ENCODE results near the gene TTLL6.
"Not testable (repeated sequence)": the region's sequence is repeated elsewhere in the genome, so short reads cannot be mapped to it uniquely, and the experiment has no call there.

Gene TTLL6

GRCh38 chr17:48815311-48815710 is 1.7 kb downstream of the TTLL6 start:
- DNase-seq (ENCODE audit: low read depth) = no peak

DNA sequence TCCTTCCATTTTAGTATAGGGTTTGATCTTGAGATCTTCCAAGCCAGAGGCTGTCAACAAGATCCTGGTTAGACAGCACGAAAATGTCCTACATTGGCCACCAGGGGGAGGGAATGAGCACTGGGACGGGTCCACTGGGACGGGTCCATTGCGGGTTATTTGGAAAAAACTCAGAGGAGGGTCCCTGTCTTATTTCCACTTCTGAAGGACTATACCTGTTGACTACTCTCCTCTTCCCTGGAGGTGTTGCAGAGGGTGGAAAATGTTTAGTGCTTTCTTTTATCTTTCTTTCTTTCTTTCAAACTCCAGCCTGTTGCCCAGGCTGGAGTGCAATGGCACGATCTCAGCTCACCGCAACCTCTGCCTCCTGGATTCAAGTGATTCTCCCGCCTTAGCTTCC is 2.5 kb downstream of the TTLL6 start:
- peak; percentile 49 for DNase-seq (ENCODE audit: low read depth)

- no peak for DNase-seq (ENCODE audit: low read depth)
These were observed 5.0 kb downstream of the TTLL6 start for GRCh38 chr17:48812001-48812400.

DNA sequence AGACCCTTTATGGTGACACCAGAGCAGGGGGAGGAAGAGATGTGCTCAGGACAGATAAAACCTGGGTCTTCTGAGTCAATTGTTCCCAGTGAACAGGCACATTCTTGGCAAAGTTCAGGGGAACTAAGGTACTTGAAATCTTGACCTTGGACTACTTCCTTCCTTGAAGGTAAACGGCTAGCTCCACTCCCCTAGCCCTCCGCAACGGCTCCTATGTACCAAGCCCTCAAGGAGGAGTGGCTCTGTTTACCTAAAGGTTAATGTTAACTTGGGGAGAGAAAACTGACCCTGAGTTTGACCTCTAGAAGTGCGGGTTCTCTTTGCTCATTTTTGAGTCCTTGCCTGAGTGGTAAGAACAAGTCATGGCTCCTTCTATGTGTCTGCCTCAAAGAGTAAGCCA is 7.8 kb downstream of the TTLL6 start:
- no peak for DNase-seq (ENCODE audit: low read depth)

- DNase-seq (ENCODE audit: low read depth) = peak; percentile 39
These were observed 12.1 kb downstream of the TTLL6 start for GRCh38 chr17:48804936-48805411.

GRCh38 chr17:48800626-48801217 is 16.3 kb downstream of the TTLL6 start:
- DNase-seq (ENCODE audit: low read depth) = no peak

GRCh38 chr17:48799069-48799723 is 17.8 kb downstream of the TTLL6 start:
- no peak for DNase-seq (ENCODE audit: low read depth)

- not testable (repeated sequence) for DNase-seq (ENCODE audit: low read depth)
These were observed 20.9 kb downstream of the TTLL6 start for GRCh38 chr17:48796163-48796522.

DNA sequence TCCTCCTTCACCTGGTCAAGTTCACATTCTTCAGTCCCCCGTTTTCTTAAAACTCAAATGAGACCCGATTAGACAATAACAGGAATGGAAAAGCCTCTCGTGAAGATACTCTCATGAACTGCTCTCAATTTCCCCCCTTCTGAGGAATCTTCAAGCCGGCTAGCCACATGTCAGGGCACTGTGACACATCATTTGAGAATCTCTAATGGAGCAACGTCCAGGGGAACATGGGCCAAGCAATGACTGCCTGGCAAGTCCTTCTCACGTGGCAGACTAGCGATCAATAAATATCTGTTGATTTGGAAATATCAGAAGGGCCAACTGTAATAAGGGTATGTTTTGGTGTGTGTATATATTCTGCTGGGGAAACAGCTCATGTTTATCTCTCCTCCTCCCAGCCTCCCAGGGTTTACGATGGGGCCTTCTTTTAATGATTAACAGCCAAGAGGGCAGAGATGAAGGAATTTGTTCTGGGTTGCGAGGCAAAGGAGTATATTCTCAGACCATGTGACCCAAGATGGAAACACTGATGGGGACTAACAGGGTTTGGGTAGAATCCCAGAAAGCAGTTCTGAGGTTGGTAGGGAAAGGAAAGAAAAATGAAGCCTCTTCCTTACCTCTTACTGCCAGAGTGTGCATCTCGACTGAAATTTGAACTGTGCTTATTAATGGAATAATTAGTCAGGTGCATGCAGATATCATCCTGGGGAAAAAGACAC is 21.4 kb downstream of the TTLL6 start:
- no peak for DNase-seq (ENCODE audit: low read depth)

GRCh38 chr17:48792033-48792798 is 24.8 kb downstream of the TTLL6 start:
- no peak for DNase-seq (ENCODE audit: low read depth)

DNA sequence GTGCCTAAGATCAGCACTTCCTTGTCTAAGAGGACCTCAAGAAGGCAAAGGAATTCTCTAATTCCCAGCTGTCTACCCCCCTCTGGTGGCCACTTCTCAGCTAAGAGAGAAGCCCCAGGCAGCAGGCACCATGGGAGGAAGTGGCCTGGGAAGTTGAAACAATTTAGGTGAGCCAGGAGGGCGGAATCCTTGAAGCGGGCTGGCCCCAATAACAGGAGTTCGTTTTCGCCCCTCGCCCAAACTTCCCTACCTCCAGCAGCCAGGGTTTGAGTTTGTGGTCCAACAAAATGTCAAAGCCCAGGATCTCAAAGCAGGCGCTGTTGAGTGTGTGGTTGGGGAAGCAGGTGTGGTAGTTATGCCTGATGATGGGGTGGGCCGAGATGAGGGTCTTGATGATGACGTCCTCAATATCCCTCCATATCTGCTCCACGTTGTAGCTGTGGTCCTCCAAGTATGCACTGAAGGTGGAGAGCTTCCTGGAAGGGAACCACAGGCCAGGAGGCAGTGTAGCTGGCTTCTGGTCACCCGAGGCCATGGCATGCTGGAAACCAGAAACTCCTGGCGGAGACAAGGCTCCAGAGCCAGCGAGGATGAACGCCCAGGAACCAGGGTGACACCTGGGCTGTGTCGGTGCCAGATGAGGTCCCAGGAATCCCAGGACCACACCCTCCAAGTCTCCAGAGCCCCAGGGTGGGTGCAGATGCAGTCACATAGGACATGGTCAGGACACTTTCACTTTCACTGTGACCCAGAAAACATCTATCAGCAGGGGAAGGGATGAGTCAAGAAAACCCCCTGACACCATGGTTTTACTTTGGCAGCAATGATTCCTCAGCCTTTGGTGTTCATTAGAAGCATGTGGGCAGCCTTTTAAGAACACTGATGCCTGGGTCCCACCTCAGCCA is 25.6 kb downstream of the TTLL6 start:
- no peak for DNase-seq (ENCODE audit: low read depth)

GRCh38 chr17:48790607-48791127 is 26.4 kb downstream of the TTLL6 start:
- DNase-seq (ENCODE audit: low read depth) = no peak

DNA sequence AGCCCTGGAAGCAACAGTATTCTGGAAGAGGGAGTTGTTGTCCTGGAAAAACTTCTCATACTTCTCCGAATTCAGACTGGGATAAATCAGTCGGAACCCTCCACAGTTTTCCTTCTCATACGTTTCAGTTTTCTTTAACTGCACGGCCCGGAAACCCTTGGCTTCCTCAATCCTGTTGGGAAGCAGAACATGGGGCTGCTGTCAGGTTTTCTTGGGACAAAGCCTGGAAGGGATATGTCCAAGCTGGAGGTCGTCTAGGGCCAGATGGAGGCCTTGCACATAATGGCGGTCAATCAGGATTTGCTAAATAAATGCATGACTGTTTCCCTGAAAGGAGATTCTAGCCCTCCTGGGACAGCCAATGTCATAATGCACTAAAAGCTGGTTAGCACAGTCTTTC is 29.2 kb downstream of the TTLL6 start:
- DNase-seq (ENCODE audit: low read depth) = no peak

DNA sequence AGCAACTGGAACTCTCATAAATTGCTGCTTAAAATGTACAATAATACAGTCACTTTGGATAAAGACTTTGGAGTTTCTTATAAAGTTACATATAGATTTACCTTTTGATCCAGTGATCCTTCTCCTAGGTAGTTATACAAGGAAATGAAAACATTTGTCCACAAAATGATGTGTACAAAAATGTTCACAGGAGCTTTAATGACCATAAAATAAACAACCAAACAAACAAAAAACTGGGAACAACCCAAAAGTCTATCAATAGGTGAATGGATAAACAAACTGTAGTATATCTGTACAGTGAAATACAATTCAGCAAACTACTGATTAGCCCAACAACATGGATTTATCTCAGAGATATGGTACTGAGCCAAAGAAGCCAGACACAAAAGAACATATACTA is 37.6 kb downstream of the TTLL6 start:
- no peak for DNase-seq (ENCODE audit: low read depth)

GRCh38 chr17:48776602-48777001 is 40.4 kb downstream of the TTLL6 start:
- DNase-seq (ENCODE audit: low read depth) = no peak

DNA sequence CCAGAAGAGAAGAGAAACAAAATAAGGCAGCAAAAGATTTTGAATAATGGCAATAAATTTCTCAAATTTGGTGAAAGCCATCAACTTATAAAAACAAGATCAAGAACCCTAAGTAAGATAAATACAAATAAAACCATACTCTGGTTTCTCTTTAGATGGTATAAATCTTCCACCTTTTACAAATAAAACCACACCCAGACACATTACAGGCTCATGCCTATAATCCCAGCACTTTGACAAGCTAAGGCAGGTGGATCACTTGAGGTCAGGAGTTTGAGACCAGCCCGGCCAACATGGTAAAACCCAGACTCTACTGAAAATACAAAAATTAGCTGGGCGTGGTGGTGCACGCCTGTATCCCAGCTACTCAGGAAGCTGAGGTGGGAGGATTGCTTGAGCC is 43.8 kb downstream of the TTLL6 start:
- no peak for DNase-seq (ENCODE audit: low read depth)

DNA sequence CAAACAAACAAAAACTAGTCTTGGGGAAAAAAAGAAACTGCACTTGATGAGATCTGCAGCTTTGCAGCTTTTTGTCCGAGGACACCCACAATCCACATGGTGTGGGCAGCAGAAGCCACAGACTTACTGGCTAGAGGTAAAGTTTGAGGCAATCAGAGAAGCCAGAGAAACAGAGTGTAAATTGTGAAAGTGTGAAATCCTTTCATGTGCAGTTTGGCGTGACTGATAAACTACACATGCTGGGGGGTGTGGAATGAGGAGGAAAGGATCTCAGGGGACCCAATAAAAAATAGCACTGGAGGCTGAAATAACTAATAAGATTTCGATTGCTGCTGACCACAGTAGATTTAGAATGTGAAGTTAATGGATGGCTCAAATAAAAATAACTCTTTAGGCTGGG is 46.1 kb downstream of the TTLL6 start:
- no peak for DNase-seq (ENCODE audit: low read depth)

- no peak for DNase-seq (ENCODE audit: low read depth)
These were observed 47.9 kb downstream of the TTLL6 start for GRCh38 chr17:48769009-48769675.

- no peak for DNase-seq (ENCODE audit: low read depth)
These were observed 49.7 kb downstream of the TTLL6 start for GRCh38 chr17:48767263-48767774.

DNA sequence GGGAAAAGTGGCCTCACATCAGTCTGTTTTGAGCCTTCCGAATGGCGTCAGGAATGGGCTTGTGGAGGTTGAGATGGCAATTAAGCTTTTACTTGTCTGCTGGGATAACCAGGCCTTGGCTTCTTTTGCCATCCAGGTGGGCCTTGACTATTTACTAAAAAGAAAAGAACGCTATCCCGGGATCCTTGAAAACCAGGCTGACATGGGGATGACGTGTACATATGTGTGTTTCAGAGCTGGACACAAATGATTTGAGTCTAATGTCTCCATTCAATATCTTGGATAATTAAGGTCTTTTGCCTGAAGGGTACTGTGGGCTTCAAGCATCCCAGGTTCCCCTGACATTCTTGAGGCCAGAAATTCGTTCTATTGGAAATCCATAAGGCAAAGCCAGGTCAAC is 55.9 kb downstream of the TTLL6 start:
- no peak for DNase-seq (ENCODE audit: low read depth)

- no peak for DNase-seq (ENCODE audit: low read depth)
These were observed 56.6 kb downstream of the TTLL6 start for GRCh38 chr17:48760411-48760810.
